SH-SY5Y (cell line): ENCODE results near the gene ICA1L.

ENCODE experiments used
- GATA2 ChIP-seq: IDR thresholded peaks from 2 replicates; pipeline ENCODE4 v1.6.1; 2011; ENCODE audit warnings: mild to moderate bottlenecking, low read depth, low read length
- GATA3 ChIP-seq: IDR thresholded peaks from 2 replicates; pipeline ENCODE4 v1.6.1; 2011; ENCODE audit warnings: low read depth, mild to moderate bottlenecking, low read length, moderate library complexity

GRCh38 chr2:202881570-202881969 lies 10.0 kb upstream of the ICA1L start:
- TF ChIP-seq GATA3 (no peak), GATA2 (no peak)
